H1 (cell line): Measurements from ENCODE around the gene SLX4IP. TPM values are rescaled to one million over a fixed set of nuclear protein-coding genes. Genes with fewer than 3 reads are reported as not detected.

ENCODE experiments used
- ATF2 ChIP-seq: IDR thresholded peaks from 2 replicates; pipeline ENCODE4 v1.6.1; 2012; ENCODE audit warnings: low read length, inconsistent platforms
- BACH1 ChIP-seq: IDR thresholded peaks from 2 replicates; pipeline ENCODE4 v1.6.1; 2012; ENCODE audit warnings: low read length, improper control_type of control experiment
- CHD7 ChIP-seq: fragments of 300-600 bp; sonication (generic); IDR thresholded peaks from 2 replicates; pipeline ENCODE4 v1.7.1; 2012; ENCODE audit warnings: low read length, moderate library complexity, mild to moderate bottlenecking, inconsistent platforms; ENCODE audit not compliant: insufficient replicate concordance
- JUN ChIP-seq: IDR thresholded peaks from 2 replicates; pipeline ENCODE4 v1.6.1; 2011; ENCODE audit warnings: low read depth, mild to moderate bottlenecking, improper control_type of control experiment, low read length
- KDM4A ChIP-seq: IDR thresholded peaks from one replicate; pipeline ENCODE4 v1.7.1; 2012; ENCODE audit warnings: low read depth, mild to moderate bottlenecking, moderate library complexity, low read length, inconsistent platforms; ENCODE audit not compliant: severe bottlenecking
- KDM5A ChIP-seq: fragments of 200-600 bp; IDR thresholded peaks from 2 replicates; pipeline ENCODE4 v1.7.1; 2012; ENCODE audit warnings: mild to moderate bottlenecking, low read length, inconsistent platforms, mixed read lengths
- POLR2A ChIP-seq, 2 experiments: IDR thresholded peaks; 1 replicate in 1 of 2; 2 replicates in 1 of 2; pipeline ENCODE4 v1.6.1; 2011; ENCODE audit warnings: low read depth in 2 of 2, low read length in 2 of 2, mild to moderate bottlenecking in 2 of 2; ENCODE audit errors: control extremely low read depth in 1 of 2
- YY1 ChIP-seq: IDR thresholded peaks from 2 replicates; pipeline ENCODE4 v1.6.1; 2011; ENCODE audit warnings: low read depth, mild to moderate bottlenecking, low read length
- polyA plus RNA-seq, 7 experiments: library from polyadenylated mRNA; depleted of rRNA in 3 of 7; stranded (reverse) in 5 of 7; unstranded in 2 of 7; fragments of >200 nt in 5 of 7; fragments of 200-250 nt in 2 of 7; gene quantifications; 1 replicate in 5 of 7; 2 replicates in 1 of 7; 4 replicates in 1 of 7; pipeline versions ENCODE4 v1.2.1 to v1.2.3, GENCODE V29; 2011 to 2013; ENCODE audit warnings: missing spikeins in 2 of 7, mixed read lengths in 2 of 7
- total RNA-seq: library from RNA; stranded (reverse); fragmentation: NEBNext Ultra II Directional; extraction: Animal tissue kit (Norgen Biotek cat#: 25700); gene quantifications from 2 replicates; pipeline ENCODE4 v1.2.1, GENCODE V29; 2021

The SLX4IP gene
- total and polyA plus RNA-seq, 2 of the 8 experiments (the other 6 are each of a cell fraction or from before 2014, with no cell fraction given) = 2.4 to 8.7 TPM

DNA sequence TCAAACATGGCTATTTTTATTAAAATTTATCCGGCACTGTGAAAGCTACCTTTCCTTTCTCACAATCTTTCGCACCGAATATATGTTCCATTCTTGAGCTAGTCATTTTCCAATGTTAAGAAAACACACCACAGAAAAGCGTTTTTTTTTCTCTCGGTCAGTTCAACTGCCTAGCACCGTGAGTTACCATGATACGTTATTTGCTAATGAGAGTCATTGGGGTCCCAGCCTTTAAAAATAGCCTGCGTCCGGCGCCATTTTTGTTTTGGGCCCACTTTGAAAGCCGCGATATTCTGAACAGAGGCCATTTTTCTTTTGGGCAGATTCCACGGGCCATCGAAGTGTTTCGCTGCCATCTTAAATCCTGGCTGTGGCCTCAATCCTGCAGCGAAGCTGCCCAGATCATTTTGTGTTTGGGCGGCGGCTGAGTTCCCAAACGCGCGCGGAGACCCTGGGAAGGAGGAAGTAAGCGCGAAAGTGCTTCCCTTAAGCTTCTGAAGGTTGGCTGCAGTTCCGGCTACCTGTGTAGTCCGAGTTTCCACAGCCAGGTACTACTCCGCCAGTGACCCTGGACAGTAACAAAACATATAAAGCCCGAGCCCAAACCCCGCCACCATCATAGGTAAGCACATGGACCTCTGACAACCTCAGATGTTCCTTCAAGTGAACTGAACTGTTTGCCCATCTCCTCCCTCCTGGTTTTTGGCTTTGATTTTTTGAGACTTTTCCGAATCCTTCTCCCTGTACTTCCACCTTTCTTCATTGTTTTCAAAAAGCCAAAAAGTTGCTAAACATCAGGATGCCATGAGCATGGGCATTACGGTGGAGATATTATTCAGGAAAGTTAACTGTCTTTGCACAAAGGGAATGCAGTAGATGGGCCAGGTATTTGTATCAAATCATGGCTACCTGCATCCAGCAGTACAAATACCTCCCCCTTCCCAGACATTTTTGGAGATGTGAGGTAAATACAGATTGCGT lies at the start of gene SLX4IP (continued):
- TF ChIP-seq KDM5A = peak; percentile 75
- no peak for TF ChIP-seq ATF2
- peak in 1 of 2 experiments; percentile 88; a peak in 2 of 3 replicates for TF ChIP-seq POLR2A (IDR thresholded peaks at IDR 0.05; ENCODE audit: control extremely low read depth in 1 of 2, low read depth in 2 of 2, low read length in 2 of 2)
- TF ChIP-seq BACH1 = peak; percentile 74
- peak; percentile 21 for TF ChIP-seq KDM4A
- peak; percentile 59 for TF ChIP-seq CHD7
- TF ChIP-seq JUN = no peak
- TF ChIP-seq YY1 = peak; percentile 100
